Activated CD4-positive, alpha-beta T cell treated with anti-CD3 and anti-CD28 coated beads, Interleukin-2, amount 50 U/mL, for 16 hours (primary cell): ENCODE results near the gene KRT83.

Source experiments
- DNase-seq: peaks from one replicate; pipeline ENCODE4 v3.0.0-alpha.2; 2020

The KRT83 gene

DNA sequence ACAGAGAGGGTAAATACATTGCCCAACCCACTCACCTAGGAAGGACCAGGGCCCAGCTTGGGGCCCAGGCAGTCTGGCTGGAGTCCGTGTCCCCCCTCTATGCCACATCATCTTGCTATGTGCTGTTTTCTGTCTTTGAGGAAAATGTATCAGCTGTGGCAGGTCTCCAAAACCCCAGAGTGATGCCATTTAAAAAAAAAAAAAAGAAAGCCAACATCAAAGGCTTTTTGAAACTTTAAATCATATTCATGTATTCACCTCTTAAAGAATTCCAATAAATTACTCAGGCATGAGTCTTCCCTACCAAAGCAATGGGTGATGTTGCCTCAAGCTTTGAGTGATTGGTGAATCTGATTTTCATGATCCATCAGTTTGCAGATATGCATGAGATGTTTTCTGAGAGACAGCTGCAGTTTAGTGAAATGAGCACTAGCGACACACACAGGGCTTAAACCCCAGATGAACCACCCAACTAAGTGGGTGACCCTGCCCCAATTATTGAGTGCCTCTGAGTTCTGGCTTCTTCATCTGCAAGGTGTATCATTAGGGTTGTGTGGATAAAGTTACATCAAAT is 35.9 kb downstream of the KRT83 start:
- DNase-seq = no peak

DNA sequence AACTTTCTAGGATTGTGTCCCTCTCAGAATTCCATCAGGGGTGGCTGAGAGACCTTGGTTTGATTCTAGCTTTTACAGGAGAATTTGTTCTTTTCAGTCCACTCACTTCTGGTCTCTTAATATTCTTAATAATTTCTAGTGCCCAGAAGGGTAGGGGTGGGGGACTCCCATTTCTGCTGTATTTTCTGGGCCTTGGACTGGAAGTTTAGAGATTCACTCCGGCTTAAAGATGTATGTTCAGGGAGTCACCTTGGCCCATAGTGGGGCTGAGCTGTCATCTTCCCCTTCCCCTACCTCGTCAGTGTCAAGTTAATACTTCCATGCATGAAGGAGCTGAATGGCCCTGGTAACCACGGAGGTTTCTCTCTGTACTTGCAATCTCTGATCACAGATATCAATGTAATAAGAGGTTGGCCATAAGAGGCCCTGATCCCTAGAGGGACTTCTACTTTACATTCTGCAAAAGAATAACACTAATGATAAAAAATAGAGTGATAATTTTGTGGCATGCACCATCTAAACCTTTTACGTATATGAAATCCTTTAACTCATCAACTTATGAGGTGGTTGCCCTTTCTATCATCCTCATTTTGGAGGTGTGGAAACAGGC is 36.5 kb downstream of the KRT83 start:
- DNase-seq = no peak

DNA sequence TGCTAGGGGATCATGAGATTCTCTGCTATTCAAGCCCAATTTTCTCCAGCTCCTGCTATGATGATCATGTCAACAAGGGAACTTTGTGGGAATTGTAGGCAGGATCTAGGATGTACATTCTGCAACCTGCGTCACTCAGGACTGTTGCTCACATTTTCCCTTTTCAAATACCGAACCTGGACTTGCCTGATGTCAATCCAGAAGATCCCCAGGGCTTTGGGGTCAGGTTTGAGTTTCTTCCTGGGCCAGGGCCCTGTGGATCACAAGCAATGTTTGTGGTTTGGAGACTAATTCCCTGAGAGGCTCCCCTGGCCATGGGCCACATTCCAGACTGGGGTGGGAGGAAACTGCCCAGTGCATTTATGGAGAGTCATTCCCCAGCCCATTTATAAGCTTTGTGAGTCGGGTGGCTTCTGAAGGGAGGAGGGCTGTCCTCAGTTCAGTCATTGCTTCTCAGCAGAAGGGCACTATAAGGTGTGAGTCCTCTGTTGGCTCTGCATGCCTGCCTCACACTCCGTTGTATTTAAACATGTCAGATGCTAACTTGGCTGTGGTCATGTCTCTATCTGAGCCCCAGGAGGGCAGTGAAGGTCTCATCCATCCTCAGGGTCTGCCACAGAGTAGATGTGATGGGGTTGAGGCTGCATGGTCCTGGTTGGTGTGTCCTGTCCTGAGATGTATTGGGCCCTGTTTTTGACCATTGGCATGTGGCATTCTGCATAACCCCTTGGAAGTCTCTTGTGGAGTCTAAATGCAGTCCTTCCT is 40.2 kb downstream of the KRT83 start:
- DNase-seq = no peak

GRCh38 chr12:52280319-52280795 is 40.8 kb downstream of the KRT83 start:
- DNase-seq = no peak

- DNase-seq = no peak
Observed at GRCh38 chr12:52279422-52280318, 41.5 kb downstream of the KRT83 start.

- DNase-seq = peak; percentile 79
Observed at GRCh38 chr12:52278575-52279421, 42.4 kb downstream of the KRT83 start.

DNA sequence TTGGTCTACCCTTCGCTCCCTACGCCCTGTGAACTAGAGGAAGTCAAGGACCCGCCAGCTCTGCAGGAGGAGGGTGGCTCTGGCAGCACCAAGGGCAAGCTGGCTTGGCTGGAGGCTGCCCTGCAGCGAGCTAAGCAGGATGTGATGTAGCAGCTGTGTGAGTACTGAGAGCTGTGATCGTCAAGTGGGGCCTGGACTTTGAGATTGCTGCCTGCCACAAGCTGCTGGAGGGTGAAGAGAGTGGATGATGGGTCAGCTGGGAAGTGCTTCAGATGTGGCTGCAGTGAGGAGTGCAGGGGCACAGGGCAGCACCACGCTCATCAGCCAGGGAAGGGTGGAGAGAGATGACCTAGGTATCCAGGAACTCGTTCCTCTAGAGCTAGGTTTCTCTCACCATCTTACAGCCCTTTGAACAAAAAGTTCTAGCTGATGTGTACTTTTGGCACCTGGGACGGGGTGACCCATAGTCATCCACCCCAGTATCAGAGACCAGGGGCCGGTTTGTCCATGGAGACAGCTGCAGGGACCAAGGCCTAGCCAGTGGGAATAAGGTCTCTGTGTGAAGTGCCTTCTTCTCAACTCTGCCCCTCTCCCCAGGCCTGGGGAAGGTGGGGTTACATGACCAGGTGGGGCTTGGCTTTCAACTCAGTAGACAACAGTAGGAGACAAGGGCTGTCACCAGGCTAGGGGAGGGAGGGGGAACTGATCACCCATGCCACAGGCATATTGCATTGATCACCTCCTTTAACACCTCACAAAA is 43.5 kb downstream of the KRT83 start:
- no peak for DNase-seq

- DNase-seq = no peak
Observed at GRCh38 chr12:52275686-52276085, 45.5 kb downstream of the KRT83 start.

DNA sequence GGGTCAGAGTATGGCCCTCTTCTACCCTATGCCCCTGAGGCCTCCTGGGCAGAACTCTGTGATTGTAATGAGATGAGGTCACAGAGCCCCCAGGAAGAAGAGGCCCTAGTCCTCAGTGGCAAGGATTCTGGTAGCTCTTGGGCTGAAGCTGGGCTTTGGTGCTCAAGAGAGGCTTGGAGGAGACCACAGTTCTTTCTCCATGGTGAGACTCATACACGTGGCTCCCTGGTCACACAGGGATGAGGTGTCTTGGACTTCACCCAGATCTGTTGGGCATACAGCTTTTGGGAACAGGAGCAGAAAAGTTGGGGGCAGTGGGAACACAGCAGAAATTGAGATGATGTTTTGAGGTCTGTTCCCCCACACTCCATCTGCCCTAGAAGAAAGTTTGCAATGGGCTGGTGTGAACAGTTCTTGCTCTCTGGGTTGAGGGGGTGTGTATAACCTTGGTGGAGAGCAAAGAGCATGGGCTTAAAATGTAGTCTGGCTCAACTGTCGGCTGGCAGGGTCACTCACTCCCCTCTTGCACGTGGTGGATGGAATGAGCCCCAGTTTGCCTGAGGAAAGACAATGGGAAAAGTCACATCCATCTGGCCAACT is 46.6 kb downstream of the KRT83 start, which contains the start of gene KRT86:
Gene KRT86 (plus strand): TSS at position 125 of the 600 bp plus-strand sequence. CDS start 27,272 bp downstream, outside the sequence.
- no peak for DNase-seq

GRCh38 chr12:52271158-52271557 is 50.0 kb downstream of the KRT83 start:
- DNase-seq = no peak

DNA sequence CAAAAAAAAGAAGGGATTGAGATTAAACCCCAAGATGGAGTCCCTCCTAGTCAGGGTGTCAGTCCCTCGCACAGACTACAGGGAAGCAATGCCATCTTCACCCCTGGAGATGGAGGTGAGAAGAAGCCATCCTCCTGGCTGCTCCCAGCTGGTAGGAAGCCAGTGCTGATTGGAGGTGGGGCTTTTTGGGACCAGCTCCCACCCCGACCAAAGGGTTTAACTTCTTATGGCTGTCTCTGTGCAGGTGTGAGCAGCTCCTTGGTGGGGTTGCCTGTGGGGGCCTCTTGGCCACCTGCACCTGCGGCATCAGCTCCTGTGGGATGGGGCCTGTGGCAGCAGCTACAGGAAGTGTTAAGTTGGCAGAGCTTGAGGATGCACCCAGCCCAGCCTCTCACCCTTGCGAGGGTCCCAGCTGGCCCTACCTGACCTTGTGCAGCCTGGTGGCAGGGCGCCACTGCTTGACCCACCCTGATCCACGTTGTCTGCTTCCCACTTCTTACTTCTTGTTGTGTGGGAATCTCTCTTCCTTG is 50.6 kb downstream of the KRT83 start:
- no peak for DNase-seq

GRCh38 chr12:52268212-52268611 is 53.0 kb downstream of the KRT83 start:
- DNase-seq = no peak

GRCh38 chr12:52267699-52268098 is 53.5 kb downstream of the KRT83 start:
- DNase-seq = no peak

- DNase-seq = no peak
Observed at GRCh38 chr12:52267266-52267665, 53.9 kb downstream of the KRT83 start.

GRCh38 chr12:52266514-52266913 is 54.7 kb downstream of the KRT83 start:
- DNase-seq = no peak

GRCh38 chr12:52264435-52264825 is 56.8 kb downstream of the KRT83 start:
- no peak for DNase-seq
